HL-60 (cell line): ENCODE results near the gene MFSD1.

Experiments used
- GABPA ChIP-seq: IDR thresholded peaks from 2 replicates; pipeline ENCODE4 v1.6.1; 2012; ENCODE audit warnings: low read depth
- POLR2AphosphoS5 ChIP-seq: IDR thresholded peaks from 2 replicates; pipeline ENCODE4 v1.6.1; 2012; ENCODE audit warnings: low read depth
- SPI1 ChIP-seq: IDR thresholded peaks from 2 replicates; pipeline ENCODE4 v1.6.1; 2012; ENCODE audit warnings: low read depth, mild to moderate bottlenecking, borderline replicate concordance
- TF ChIP-seq, protein P1 (sequence below): IDR thresholded peaks from one replicate; pipeline ENCODE4 v1.5.1; 2011; ENCODE audit warnings: low read length, control low read depth, inconsistent platforms; ENCODE audit not compliant: insufficient read depth
- TF ChIP-seq, protein P2 (sequence below): IDR thresholded peaks from 2 replicates; pipeline ENCODE4 v1.6.1; 2012; ENCODE audit warnings: low read depth; ENCODE audit not compliant: insufficient replicate concordance

DNA sequence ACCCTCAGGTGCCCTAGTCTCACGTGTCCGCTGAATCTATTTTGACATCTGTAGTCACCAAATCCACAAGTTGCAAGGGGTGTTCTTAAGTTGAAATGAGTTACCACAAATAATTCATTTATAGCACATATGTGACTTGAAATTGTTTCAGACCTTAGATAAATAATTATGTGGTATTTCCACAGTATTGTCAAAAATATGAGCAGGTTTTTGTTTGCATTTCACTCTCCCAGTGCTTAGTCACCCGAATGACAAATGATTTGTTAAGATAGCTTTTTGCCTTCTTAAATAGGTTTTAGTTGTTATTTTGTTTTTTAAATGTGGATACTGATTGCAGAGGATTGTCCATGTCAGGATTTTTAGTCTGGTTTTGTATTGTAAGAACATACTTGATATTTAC, 2.6 kb downstream of the MFSD1 start:
- TF ChIP-seq, protein P1, sequence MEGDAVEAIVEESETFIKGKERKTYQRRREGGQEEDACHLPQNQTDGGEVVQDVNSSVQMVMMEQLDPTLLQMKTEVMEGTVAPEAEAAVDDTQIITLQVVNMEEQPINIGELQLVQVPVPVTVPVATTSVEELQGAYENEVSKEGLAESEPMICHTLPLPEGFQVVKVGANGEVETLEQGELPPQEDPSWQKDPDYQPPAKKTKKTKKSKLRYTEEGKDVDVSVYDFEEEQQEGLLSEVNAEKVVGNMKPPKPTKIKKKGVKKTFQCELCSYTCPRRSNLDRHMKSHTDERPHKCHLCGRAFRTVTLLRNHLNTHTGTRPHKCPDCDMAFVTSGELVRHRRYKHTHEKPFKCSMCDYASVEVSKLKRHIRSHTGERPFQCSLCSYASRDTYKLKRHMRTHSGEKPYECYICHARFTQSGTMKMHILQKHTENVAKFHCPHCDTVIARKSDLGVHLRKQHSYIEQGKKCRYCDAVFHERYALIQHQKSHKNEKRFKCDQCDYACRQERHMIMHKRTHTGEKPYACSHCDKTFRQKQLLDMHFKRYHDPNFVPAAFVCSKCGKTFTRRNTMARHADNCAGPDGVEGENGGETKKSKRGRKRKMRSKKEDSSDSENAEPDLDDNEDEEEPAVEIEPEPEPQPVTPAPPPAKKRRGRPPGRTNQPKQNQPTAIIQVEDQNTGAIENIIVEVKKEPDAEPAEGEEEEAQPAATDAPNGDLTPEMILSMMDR: no peak
- TF ChIP-seq, protein P2, sequence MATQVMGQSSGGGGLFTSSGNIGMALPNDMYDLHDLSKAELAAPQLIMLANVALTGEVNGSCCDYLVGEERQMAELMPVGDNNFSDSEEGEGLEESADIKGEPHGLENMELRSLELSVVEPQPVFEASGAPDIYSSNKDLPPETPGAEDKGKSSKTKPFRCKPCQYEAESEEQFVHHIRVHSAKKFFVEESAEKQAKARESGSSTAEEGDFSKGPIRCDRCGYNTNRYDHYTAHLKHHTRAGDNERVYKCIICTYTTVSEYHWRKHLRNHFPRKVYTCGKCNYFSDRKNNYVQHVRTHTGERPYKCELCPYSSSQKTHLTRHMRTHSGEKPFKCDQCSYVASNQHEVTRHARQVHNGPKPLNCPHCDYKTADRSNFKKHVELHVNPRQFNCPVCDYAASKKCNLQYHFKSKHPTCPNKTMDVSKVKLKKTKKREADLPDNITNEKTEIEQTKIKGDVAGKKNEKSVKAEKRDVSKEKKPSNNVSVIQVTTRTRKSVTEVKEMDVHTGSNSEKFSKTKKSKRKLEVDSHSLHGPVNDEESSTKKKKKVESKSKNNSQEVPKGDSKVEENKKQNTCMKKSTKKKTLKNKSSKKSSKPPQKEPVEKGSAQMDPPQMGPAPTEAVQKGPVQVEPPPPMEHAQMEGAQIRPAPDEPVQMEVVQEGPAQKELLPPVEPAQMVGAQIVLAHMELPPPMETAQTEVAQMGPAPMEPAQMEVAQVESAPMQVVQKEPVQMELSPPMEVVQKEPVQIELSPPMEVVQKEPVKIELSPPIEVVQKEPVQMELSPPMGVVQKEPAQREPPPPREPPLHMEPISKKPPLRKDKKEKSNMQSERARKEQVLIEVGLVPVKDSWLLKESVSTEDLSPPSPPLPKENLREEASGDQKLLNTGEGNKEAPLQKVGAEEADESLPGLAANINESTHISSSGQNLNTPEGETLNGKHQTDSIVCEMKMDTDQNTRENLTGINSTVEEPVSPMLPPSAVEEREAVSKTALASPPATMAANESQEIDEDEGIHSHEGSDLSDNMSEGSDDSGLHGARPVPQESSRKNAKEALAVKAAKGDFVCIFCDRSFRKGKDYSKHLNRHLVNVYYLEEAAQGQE: no peak
- TF ChIP-seq POLR2AphosphoS5: no peak
- TF ChIP-seq SPI1: no peak
- no peak for TF ChIP-seq GABPA
